Activated CD8-positive, alpha-beta memory T cell treated with anti-CD3 and anti-CD28 coated beads for 4 hours (primary cell): ENCODE results near the gene UCP3.
A peak's percentile ranks its signal among the peaks of the same experiment; 100 is the strongest.

ENCODE experiments used
- DNase-seq, 2 donors: peaks; one replicate each; pipeline ENCODE4 v3.0.0-alpha.2; 2020; ENCODE audit warnings: low read depth in 2 of 2

Gene UCP3

GRCh38 chr11:74018331-74019005 lies 9.6 kb upstream of the UCP3 start:
- no peak for DNase-seq

GRCh38 chr11:74017631-74018030 lies 8.7 kb upstream of the UCP3 start:
- no peak for DNase-seq

GRCh38 chr11:74015919-74016684 lies 7.2 kb upstream of the UCP3 start:
- DNase-seq, result no peak

GRCh38 chr11:74014880-74015279 lies 6.0 kb upstream of the UCP3 start:
- no peak for DNase-seq

GRCh38 chr11:74013141-74013540 lies 4.3 kb upstream of the UCP3 start:
- DNase-seq, result no peak

- DNase-seq, result no peak
These were observed 3.4 kb upstream of the UCP3 start for GRCh38 chr11:74012074-74012809.

GRCh38 chr11:74011360-74012073 lies 2.6 kb upstream of the UCP3 start:
- no peak for DNase-seq

- DNase-seq, result no peak
These were observed 1.7 kb upstream of the UCP3 start for GRCh38 chr11:74010306-74011300.

GRCh38 chr11:74009675-74010305 lies 905 bp upstream of the UCP3 start:
- no peak for DNase-seq

- DNase-seq, result no peak
These were observed 304 bp upstream of the UCP3 start for GRCh38 chr11:74009230-74009547.

- no peak for DNase-seq
These were observed 1.1 kb downstream of the UCP3 start for GRCh38 chr11:74007691-74008372.

GRCh38 chr11:74006743-74007304 lies 2.1 kb downstream of the UCP3 start:
- DNase-seq, result no peak

- DNase-seq, result no peak
These were observed 3.0 kb downstream of the UCP3 start for GRCh38 chr11:74005721-74006517.

GRCh38 chr11:74004759-74005615 lies 3.9 kb downstream of the UCP3 start:
- DNase-seq, result peak; percentile 54 to 70

- no peak for DNase-seq
These were observed 4.7 kb downstream of the UCP3 start for GRCh38 chr11:74004046-74004695.

- DNase-seq, result no peak
These were observed 6.1 kb downstream of the UCP3 start for GRCh38 chr11:74002832-74003231.

GRCh38 chr11:74001822-74002286 lies 7.0 kb downstream of the UCP3 start:
- DNase-seq, result no peak
